GM20431 (cell line): ENCODE measurements around the gene CTSE.
"Not testable (repeated sequence)": the region's sequence is repeated elsewhere in the genome, so short reads cannot be mapped to it uniquely, and the experiment has no call there.

ENCODE experiments used
- in situ Hi-C: fragments of 300-500 bp; cut with MseI, MboI; formaldehyde crosslinking; loops from one replicate; pipeline ENCODE4 v1.15.0; 2020; ENCODE audit warnings: low sequenced_read_pairs; ENCODE audit not compliant: unreplicated experiment

The CTSE gene

DNA sequence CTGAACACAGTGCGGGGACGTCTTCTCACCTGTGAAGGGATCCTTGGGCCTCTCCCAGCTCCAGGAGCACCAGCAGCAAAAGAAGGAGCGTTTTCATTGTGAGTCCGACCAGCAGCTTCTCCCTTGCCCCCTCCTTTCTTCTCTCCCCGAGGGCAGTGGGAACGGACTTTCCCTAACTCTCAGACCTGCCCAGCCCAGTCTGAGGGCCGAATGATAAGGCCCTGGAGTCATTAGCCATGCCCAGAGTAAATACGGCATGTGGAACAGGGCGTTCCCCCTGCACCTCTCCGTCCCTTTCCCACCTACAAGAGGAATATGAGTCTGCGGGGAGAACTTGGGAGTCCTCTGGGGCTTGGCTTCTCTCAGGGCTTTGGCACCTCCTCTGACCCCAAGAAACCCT is at the start of gene CTSE:
CTSE (minus strand) TSS at position 201 of the 400 bp plus-strand sequence; CDS start at position 97, 104 bp downstream.
- in situ Hi-C loops: no loop called here

DNA sequence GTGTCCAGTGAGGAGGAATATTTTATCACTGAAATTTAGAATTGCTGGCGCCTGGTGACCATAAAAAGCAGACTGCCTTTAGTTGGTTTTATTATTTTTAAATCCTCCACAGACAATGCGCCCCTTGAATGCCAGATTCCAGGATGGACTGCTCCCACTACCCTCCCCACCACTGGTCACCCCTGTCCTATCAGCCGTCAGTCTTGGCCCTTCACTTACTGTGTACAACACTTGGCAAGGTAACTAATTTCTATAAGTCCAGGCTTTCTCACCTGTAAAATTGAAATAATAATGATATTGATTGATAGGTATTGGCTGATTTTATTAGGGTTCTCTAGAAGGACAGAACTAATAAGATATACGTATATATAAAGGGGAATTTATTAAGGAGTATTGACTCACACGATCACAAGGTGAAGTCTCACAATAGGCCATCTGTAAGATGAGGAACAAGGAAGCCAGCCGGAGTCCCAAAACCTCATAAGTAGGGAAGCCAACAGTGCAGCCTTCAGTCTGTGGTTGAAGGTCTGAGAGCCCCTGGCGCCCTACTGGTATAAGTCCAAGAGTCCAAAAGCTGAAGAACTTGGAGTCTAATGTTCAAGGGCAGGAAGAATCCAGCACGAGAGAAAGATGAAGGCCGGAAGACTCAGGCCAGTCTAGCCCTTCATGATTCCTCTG is 47.1 kb upstream of the CTSE start:
- in situ Hi-C loops: no loop called here

DNA sequence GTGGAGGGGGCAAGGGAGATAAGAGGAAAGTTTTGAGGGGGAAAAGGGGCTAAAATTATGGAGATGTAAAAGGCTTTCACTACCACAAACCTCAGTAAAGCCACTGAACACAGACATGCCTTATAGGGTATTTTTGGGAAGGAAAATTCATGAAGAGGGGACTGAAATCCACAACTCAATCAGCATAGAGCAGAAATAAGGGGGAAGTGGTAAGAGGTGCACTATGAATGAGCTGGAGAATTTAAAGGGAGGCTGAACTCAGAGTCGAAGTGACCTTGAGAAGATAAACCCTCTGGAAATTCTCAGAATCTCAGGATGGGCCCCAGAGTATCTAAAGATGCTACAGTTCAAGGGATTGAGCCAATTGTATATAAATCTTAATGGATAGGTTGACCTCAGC is 44.6 kb upstream of the CTSE start:
- in situ Hi-C loops: no loop called here

DNA sequence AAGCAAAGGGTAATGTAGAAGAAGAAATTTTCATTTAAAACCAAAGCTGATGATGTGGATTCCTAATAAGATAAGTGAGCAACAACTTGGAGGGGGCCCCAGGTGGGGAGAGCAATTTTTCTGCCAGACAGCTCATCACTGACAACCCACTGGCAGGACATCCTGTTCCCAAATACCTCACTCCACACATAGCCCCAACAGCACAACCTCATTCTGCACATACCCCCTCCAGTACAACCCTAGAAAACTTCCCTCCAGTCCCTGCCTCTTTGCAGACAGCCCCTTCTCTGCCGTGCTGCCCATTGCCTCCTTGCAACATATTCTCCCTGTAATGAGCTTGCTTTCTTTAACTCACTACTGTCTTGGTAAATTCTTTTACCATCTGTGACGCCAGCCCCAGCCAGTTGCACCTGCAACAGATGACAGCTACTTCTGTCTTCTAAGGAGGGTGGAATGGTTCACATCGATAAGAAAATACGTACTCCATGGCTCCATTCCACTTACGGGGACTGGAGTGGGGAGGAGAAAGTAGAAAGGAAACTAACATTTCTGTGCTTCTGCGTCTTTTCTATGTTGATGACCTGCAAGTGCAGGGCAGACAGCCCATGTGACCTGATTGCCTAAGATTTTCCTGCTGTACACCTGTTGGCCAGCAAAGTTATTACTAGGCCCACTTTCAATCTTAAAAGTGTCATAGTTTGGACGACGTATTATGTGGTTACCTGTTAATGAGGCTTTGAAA is 44.0 kb upstream of the CTSE start:
- in situ Hi-C loops: no loop called here

DNA sequence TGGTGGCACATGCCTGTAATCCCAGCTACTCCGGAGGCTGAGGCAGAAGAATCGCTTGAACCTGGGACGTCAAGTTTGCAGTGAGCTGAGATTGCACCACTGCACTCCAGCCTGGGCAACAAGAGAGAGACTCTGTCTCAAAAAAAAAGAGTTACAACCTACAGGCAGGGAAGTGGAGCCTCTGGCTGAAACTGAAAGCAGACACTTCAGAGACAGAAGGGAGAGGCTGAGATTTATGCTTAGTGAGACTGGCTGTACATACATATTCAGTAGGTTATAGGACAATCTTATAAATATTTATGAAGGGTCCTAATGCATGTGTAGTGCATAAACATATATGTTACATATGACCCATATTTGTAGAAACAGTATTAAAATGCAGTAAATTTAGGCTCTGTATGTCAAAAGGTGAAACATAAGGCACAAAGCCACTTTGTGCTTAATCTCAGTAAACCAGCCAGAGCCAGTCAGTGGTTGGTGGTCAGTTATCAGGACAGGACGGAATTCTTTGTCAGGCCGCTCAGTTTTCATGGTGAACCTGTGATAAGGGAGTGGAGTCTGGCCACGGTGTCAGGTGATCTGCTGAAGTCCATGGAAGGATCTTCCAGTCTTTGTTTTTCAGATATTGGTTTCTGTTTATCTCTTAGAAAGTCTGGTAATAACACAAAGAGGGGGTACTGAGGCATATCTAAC is 42.9 kb upstream of the CTSE start:
- in situ Hi-C loops: no loop called here

DNA sequence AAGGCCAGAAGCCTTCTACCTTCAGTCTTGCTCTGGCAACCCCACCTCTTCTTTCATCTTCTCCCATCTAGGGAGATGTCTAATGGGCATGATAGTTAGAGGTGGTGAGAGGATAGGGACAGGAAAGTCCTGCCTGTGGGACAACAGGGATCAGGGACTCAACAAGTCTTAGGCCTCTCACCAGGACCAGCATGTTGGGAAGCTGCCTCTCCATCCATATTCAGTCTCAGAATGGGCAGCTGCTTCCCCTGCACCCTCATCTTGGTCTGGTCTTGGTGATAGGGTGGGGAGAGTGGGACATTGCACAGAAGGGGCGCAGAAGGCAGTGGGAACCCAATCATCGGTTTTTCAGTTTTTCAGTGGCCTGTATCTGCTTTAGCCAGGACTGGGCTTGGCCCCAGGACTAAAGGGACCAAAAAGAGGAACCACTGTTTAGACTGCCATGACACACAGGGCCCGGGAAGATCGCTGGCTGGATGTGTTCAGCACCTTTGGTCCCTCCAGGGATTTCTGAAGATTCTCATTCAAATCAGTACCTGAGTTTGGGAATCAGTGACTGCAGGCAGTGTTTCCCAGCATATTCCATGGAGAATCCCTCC is 42.0 kb upstream of the CTSE start:
- in situ Hi-C loops: no loop called here

DNA sequence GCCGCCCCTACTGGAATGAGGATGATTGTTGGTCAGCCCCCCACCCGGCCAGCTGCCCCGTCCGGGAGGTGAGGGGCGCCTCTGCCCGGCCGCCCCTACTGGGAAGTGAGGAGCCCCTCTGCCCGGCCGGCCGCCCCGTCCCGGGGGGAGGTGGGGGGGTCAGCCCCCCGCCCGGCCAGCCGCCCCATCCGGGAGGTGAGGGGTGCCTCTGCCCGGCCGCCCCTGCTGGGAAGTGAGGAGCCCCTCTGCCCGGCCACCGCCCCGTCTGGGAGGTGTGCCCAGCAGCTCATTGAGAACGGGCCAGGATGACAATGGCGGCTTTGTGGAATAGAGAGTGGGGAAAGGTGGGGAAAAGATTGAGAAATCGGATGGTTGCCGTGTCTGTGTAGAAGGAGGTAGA is 40.8 kb upstream of the CTSE start:
- in situ Hi-C loops: not testable (repeated sequence)

DNA sequence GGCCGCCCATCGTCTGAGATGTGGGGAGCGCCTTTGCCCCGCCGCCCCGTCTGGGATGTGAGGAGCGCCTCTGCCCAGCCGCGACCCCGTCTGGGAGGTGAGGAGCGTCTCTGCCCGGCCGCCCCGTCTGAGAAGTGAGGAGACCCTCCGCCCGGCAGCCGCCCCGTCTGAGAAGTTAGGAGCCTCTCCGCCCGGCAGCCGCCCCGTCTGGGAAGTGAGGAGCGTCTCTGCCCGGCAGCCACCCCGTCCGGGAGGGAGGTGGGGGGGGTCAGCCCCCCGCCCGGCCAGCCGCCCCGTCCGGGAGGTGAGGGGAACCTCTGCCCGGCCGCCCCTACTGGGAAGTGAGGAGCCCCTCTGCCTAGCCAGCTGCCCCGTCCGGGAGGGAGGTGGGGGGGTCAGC is 40.3 kb upstream of the CTSE start:
- in situ Hi-C loops: not testable (repeated sequence)

DNA sequence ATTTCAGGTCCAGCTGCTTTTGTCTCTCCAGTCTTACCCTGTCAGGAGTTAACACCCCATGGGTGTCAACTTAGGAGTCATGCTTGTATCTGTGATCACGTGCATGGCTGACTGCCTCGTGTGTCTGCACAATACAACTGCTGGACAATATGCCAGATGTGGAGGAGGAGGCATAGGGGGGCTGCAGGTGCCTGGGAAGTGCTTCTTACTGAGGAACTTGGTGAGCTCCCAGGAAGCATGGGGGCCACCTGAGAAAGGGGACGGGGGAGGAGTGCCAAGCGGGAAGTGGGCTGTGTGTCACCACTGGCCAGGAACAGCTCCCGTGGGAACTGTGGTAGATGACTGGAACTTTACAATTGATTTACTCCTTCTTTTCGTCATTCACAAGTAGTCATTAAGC is 38.8 kb upstream of the CTSE start:
- in situ Hi-C loops: no loop called here

DNA sequence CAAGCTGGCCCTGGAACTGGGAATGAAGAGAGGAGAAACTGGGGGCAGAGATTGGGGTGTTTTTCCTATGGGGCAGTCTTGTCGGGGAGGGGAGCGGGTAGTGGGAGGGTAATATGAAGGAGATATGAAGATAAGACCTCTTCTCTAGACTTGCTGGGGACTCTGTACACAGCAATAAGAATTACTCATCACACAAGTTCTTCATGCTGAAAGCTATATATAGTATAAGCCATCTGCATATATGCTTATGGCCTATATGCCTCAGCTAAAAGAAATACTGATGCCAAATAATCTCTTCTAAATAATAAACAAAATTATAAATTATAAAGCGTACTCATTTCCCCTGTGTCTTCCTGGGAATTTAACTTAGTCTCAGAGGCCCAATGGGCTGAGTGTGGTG is 37.1 kb upstream of the CTSE start:
- in situ Hi-C loops: no loop called here

DNA sequence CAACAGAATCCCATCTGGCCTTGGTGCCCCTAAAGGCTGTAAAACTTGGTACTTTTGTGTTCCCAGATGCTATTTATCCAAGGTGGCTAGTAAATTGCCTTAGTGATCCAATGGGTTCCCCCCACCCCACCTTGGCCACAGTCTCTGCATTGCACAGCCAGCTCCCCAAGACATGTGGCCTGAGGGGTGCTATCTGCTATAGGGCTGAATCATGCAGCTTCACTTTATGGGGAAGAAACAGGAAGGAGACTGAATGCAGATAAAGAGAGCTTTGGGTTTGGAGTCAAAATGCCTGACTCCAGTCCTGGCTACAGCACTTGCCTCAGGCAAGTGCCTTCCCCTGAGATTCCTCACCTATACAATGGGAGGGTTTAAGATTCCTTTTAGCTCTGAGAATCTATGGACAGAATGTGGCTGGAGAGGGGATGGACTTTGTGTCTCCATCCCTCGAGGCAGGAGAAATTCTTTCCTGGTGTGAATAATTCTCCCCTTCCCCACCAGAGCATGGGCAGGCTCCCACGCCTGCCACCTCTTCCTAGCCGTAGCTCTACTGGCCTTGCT is 35.7 kb upstream of the CTSE start:
- in situ Hi-C loops: no loop called here

DNA sequence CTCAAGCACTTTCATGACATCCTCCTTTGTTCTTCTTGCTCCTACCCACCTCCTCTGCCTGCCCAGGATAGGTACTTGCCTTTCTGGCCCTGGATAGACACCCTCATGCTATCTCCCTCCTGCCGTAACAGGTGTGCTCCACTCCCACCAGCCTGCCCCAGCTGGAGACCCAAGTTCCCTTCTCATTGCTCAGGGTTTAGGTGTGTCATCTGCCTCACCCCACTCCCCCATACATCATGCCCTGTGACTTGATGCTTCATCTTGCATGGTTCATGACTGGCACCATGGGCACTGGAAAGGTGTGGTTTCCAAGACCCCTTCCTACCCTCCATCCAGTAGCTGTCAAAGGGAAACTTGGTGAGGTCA is 35.2 kb upstream of the CTSE start:
- in situ Hi-C loops: no loop called here

DNA sequence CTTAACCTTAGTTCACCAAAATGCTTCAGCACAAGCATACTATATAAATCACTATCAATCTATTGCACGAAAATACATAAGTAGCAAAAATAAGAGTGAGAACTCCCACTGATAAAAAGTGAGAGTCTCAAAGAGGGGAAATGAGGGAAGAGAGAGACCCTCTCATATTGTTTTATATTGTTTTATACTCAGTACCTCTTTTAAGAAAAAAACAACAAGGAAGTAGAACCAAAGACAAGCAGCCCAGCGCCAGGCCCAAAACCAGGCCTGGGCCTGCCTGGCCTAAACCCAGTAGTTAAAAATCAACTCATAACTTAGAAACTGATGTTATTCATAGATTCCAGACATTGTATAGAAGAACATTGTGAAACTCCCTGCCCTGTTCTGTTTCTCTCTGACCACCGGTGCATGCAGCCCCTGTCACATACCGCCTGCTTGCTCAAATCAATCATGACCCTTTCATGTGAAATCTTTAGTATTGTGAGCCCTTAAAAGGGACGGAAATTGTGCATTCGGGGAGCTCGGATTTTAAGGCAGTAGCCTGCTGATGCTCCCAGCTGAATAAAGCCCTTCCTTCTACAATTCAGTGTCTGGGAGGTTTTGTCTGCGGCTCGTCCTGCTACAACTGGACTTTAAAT is 34.7 kb upstream of the CTSE start:
- in situ Hi-C loops: not testable (repeated sequence)

DNA sequence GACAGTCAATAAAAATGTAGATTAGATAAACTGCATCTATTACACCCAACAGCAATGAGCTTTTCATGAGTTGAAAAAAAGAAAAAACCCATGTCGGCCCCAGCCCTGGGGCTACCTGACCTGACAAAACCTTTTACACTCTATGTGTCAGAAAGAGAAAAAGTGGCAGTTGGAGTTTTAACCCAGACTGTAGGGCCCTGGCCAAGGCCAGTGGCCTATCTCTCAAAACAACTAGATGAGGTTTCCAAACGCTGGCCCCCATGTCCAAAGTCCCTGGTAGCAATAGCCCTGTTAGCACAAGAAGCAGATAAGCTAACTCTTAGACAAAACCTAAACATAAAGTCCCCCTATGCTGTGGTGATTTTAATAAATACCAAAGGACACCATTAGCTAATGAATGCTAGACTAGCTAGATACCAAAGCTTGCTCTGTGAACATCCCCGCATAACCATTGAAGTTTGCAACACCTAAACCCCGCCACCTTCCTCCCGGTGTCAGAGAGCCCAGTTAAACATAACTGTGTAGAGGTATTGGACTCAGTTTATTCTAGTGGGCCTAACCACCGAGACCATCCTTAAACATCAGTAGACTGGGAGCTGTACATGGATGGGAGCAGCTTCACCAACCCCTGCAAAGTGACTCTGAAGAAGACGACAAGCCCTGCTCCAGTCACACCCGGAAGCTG is 32.1 kb upstream of the CTSE start:
- in situ Hi-C loops: not testable (repeated sequence)

DNA sequence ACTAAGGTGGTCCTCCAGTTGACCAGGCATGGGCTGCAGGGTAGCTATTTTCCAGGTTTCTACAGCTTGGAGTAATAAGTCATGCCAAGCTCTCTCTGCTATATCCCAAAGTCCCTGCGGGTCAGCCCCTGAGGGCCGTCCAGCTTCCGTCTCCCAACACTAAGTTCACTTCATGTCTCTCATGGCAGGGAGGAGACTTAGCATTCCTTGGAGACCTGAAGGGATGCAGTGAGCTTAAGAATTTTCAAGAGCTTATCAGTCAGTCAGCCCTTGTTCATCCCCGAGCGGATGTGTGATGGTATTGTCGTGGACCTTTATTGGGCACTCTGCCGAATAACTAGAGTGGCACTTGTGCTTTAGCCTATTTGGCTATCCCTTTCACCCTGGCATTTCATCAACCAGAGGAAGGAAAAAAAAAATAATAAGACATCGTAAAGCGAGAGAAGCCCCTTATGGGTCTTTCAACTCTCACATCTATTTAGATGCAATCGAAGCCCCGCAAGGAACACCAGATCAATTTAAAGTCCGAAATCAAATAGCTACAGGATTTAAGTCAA is 31.5 kb upstream of the CTSE start:
- in situ Hi-C loops: not testable (repeated sequence)

DNA sequence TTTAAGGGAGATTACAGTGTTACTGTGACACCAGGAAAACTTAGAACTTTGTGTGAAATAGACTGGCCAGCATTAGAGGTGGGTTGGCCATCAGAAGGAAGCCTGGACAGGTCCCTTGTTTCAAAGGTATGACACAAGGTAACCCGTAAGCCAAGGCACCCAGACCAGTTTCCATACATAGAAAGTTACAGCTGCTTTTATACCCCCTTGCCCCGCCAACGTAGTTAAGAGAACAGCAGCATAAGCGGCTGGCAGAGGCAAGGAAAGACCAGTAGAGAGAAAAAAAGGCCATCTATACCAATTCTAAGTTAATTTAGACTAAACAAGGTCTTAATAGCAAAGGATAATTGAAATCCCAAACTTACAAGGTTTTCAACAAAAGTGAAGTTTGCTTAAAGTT is 29.9 kb upstream of the CTSE start:
- in situ Hi-C loops: not testable (repeated sequence)

DNA sequence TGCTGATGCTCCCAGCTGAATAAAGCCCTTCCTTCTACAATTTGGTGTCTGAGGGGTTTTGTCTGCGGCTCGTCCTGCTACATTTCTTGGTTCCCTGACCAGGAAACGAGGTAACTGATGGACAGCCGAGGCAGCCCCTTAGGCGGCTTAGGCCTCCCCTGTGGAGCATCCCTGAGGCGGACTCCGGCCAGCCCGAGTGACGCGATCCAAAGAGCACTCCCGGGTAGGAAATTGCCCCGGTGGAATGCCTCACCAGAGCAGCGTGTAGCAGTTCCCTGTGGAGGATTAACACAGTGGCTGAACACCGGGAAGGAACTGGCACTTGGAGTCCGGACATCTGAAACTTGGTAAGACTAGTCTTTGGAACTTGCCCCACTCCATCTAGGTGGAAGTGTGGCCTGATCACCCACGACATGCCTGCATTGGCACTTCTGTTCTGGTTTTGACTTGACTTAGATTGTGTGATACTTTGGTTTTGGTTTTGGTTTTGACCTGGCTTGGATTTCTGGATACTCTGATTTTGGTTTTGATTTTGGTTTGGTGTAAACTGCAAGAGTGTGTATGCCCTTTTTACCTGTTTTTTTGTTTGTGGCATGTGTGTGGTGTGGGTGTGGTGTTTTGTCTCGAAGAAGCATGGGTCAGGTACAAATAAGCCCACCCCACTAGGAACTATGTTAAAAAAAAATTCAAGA is 29.4 kb upstream of the CTSE start, which contains the start of gene RHEX:
RHEX (plus strand) TSS at position 255 of the 692 bp plus-strand sequence. CDS start 44,656 bp downstream, outside the sequence.
- in situ Hi-C loops: not testable (repeated sequence)

DNA sequence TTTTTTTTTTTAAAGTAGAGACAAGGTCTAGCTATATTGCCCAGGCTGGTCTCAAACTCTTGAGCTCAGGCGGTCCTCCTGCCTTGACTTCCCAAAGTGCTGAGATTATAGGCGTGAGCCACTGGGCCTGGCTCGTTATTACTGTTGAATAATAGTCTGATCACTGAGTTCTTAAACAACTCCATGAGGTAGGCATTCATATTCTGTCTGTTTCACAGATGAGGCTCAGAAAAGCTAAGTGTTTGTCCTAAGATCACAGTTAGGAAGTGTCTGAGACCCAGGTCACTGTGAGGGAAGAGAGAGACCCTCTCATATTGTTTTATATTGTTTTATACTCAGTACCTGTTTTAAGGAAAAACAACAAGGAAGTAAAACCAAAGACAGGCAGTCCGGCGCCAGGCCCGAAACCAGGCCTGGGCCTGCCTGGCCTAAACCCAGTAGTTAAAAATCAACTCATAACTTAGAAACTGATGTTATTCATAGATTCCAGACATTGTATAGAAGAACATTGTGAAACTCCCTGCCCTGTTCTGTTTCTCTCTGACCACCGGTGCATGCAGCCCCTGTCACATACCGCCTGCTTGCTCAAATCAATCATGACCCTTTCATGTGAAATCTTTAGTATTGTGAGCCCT is 28.7 kb upstream of the CTSE start:
- in situ Hi-C loops: not testable (repeated sequence)
